ENCODE data around the gene CHRNA4.

DNA sequence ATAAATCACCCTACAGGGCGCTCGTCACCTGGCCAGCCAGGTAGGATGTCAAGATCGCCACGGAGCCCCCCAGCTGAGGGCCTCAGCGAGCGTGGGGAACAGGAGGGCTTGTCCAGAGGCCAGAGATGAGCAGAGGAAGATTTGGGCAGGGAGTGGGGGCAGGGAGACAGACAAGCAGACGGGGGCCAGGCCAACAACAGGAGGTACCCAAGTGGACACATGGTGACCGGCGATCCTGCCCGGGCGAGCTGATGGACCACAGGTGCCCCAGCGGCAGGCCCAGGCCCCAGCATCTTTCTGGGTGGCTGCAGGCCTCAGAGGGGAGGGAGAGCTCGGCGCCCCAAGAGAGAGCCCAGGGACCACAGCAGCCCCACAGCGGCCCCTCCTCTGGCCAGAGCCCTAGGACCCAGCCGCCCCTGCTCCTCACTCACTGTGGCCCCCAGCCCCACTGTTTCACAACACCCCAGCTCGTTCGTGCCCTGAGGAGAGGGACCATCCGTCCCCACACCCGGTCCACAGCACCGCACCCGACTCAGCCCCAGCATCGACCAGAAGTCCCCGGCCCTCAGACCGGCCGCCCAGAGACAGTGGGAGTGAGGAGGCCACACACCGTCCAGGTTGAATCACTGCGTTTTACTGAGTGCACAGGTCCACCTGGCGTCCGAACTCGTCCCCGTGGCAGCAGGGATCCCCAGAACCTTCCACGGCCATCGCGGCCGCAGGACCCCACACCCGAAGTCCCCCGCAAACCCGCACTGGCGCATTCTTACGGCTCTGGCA lies 38.6 kb upstream of the CHRNA4 start:
- TF ChIP-seq, protein P1, sequence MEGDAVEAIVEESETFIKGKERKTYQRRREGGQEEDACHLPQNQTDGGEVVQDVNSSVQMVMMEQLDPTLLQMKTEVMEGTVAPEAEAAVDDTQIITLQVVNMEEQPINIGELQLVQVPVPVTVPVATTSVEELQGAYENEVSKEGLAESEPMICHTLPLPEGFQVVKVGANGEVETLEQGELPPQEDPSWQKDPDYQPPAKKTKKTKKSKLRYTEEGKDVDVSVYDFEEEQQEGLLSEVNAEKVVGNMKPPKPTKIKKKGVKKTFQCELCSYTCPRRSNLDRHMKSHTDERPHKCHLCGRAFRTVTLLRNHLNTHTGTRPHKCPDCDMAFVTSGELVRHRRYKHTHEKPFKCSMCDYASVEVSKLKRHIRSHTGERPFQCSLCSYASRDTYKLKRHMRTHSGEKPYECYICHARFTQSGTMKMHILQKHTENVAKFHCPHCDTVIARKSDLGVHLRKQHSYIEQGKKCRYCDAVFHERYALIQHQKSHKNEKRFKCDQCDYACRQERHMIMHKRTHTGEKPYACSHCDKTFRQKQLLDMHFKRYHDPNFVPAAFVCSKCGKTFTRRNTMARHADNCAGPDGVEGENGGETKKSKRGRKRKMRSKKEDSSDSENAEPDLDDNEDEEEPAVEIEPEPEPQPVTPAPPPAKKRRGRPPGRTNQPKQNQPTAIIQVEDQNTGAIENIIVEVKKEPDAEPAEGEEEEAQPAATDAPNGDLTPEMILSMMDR (conservative IDR thresholded peaks at IDR 0.05; ENCODE audit: low read length) = no peak
- TF ChIP-seq EZH2phosphoT487 (IDR thresholded peaks at IDR 0.05; ENCODE audit: borderline replicate concordance) = no peak

Data from Loucy (cell line).